PC-9 (cell line): ENCODE results near the gene PYGB. TPM values are rescaled to one million over a fixed set of nuclear protein-coding genes. Genes with fewer than 3 reads are reported as not detected.

ENCODE experiments used
- BruUV-seq: library from RNA; stranded (reverse); fragments of 400-500 nt; replicated peaks from 2 replicates; lab custom pipeline; 2021; lab: Mats Ljungman, UMichigan
- CTCF ChIA-PET: fragments of 300-600 bp; sonication (Branson Sonifier 250); formaldehyde crosslinking; loops from one replicate; lab custom pipeline; 2022; ENCODE audit warnings: antibody characterized with exemption; lab: Charles Lee
- POLR2A ChIA-PET: fragments of 300-600 bp; sonication (Branson Sonifier 250); formaldehyde crosslinking; loops from one replicate; lab custom pipeline; 2022; ENCODE audit warnings: antibody characterized with exemption; ENCODE audit not compliant: unreplicated experiment; lab: Charles Lee
- DNase-seq, 2 experiments: peaks; one replicate each; pipeline versions ENCODE4 v3.0.0 to v3.0.0-alpha.2; 2015 to 2022; ENCODE audit warnings: mixed read lengths in 1 of 2
- H2AFZ ChIP-seq: fragments of 200-600 bp; sonication (generic); 2 replicates; pipeline ENCODE4 v1.8.1; 2017; ENCODE audit warnings: antibody characterized with exemption
- H3F3A ChIP-seq: fragments of 200-600 bp; sonication (generic); 2 replicates; pipeline ENCODE4 v1.8.1; 2017; ENCODE audit warnings: antibody characterized with exemption, mild to moderate bottlenecking, low read depth; ENCODE audit not compliant: insufficient read depth
- H3K27ac ChIP-seq: fragments of 200-600 bp; sonication (generic); 2 replicates; pipeline ENCODE4 v1.6.1; 2016; ENCODE audit warnings: mixed run types
- H3K27me3 ChIP-seq: fragments of 200-600 bp; sonication (generic); 2 replicates; pipeline ENCODE4 v1.6.1; 2016; ENCODE audit warnings: low read depth, mixed run types; ENCODE audit not compliant: insufficient read depth
- H3K36me3 ChIP-seq: fragments of 200-600 bp; sonication (generic); 2 replicates; pipeline ENCODE4 v1.6.1; 2016; ENCODE audit warnings: low read depth, mixed run types
- H3K4me1 ChIP-seq: fragments of 200-600 bp; sonication (generic); replicated peaks from 2 replicates; pipeline ENCODE4 v1.6.1; 2016; ENCODE audit warnings: mixed run types; ENCODE audit not compliant: insufficient read depth
- H3K4me2 ChIP-seq: fragments of 200-600 bp; sonication (generic); 2 replicates; pipeline ENCODE4 v1.6.1; 2017; ENCODE audit warnings: mixed run types
- H3K4me3 ChIP-seq: fragments of 200-600 bp; sonication (generic); 2 replicates; pipeline ENCODE4 v1.6.1; 2016; ENCODE audit warnings: mixed run types
- H3K79me2 ChIP-seq: fragments of 200-600 bp; sonication (generic); 2 replicates; pipeline ENCODE4 v1.6.1; 2017; ENCODE audit warnings: low read depth, mixed run types
- H3K9me2 ChIP-seq: fragments of 200-600 bp; sonication (generic); 2 replicates; pipeline ENCODE4 v1.8.1; 2017; ENCODE audit warnings: mild to moderate bottlenecking; ENCODE audit not compliant: insufficient read depth
- H3K9me3 ChIP-seq: fragments of 200-600 bp; sonication (generic); 2 replicates; pipeline ENCODE4 v1.8.1; 2016; ENCODE audit warnings: low read depth; ENCODE audit not compliant: insufficient read depth
- H4K20me1 ChIP-seq: fragments of 200-600 bp; sonication (generic); 2 replicates; pipeline ENCODE4 v1.8.1; 2017; ENCODE audit not compliant: insufficient read depth
- CTCF ChIP-seq: fragments of 200-600 bp; sonication (generic); conservative IDR thresholded peaks from 2 replicates; pipeline ENCODE4 v1.6.1; 2017; ENCODE audit warnings: mixed run types, antibody characterized with exemption, mild to moderate bottlenecking, moderate library complexity
- EZH2 ChIP-seq: fragments of 200-600 bp; sonication (generic); IDR thresholded peaks from 2 replicates; pipeline ENCODE4 v1.8.0; 2017; ENCODE audit warnings: antibody characterized with exemption, low read depth
- intact Hi-C: fragments of 100-400 bp; cut with micrococcal nuclease; formaldehyde crosslinking; loops from one replicate; pipeline ENCODE4 v1.10.0; 2022; ENCODE audit not compliant: unreplicated experiment
- total RNA-seq: library from RNA; stranded (reverse); gene quantifications from 2 replicates; pipeline ENCODE4 v1.2.3, GENCODE V29; 2021

PYGB gene
- total RNA-seq, 1 experiment from 2014 or later = 133 TPM

- Histone ChIP-seq H3K4me2 (no peak overlapping the region), H3K27me3 (no peaks in the 10 kb centered on the region), H3K4me1 (peaks cover 44% of the 10 kb centered on the region), H2AFZ (no peak overlapping the region), H3K79me2 (peaks cover 13% of the 10 kb centered on the region), H3K4me3 (no peak overlapping the region), H3K27ac (no peak overlapping the region), H3K9me2 (no peaks in the 10 kb centered on the region), H4K20me1 (no peaks in the 10 kb centered on the region), H3F3A (peaks cover 18% of the 10 kb centered on the region), H3K36me3 (no peaks in the 10 kb centered on the region), H3K9me3 (no peaks in the 10 kb centered on the region)
- intact Hi-C loops = no loop called here
- DNase-seq = no peak
- BruUV-seq = no TSS peak
- no peak for TF ChIP-seq EZH2
- POLR2A ChIA-PET = no interaction called here
- CTCF ChIA-PET = no interaction called here
These were observed 4.4 kb upstream of the PYGB start for GRCh38 chr20:25243416-25243979.

- TF ChIP-seq EZH2 = no peak
- TF ChIP-seq CTCF = no peak
- H3K79me2 ChIP-seq = peaks cover 28% of the 10 kb centered on the region
- H3K27me3 ChIP-seq = no peaks in the 10 kb centered on the region
- peaks cover 3% of the 10 kb centered on the region; the same call in 1 of the 2 replicates for H3F3A ChIP-seq
- peaks cover 13% of the 10 kb centered on the region for H4K20me1 ChIP-seq
- BruUV-seq = no TSS peak
- H3K4me3 ChIP-seq = no peak overlapping the region
- ChIA-PET POLR2A (no interaction called here), CTCF (interaction anchor here (0.6 kb wide), 1 partner anchor 334 kb away, joined by 4 read pairs; no protein-coding TSS in a partner anchor)
- peaks cover under 1% of the 10 kb centered on the region; the same call in 1 of the 2 replicates for H3K36me3 ChIP-seq
- no peak for DNase-seq
- peak overlapping the region; percentile 86 for H3K4me2 ChIP-seq
- H3K9me2 ChIP-seq = no peaks in the 10 kb centered on the region
- peaks cover 36% of the 10 kb centered on the region for H3K4me1 ChIP-seq
- H3K9me3 ChIP-seq = no peaks in the 10 kb centered on the region
- intact Hi-C loops = no loop called here
- H2AFZ ChIP-seq = no peak overlapping the region
- H3K27ac ChIP-seq = no peak overlapping the region
These were observed 2.9 kb upstream of the PYGB start for GRCh38 chr20:25244976-25245375.

- Histone ChIP-seq H3K9me3 (no peaks in the 10 kb centered on the region), H3K9me2 (no peaks in the 10 kb centered on the region), H3K4me3 (no peak overlapping the region), H3K36me3 (peaks cover 4% of the 10 kb centered on the region; the same call in 1 of the 2 replicates), H3K4me2 (peak overlapping the region; percentile 86), H3K79me2 (peaks cover 33% of the 10 kb centered on the region), H3K4me1 (peaks cover 36% of the 10 kb centered on the region), H2AFZ (no peak overlapping the region), H3K27ac (peak overlapping the region; percentile 83), H3F3A (no peaks in the 10 kb centered on the region; the same call in 1 of the 2 replicates), H3K27me3 (no peaks in the 10 kb centered on the region), H4K20me1 (peaks cover 18% of the 10 kb centered on the region)
- no peak for TF ChIP-seq CTCF
- TF ChIP-seq EZH2 = no peak
- no TSS peak for BruUV-seq
- intact Hi-C loops = no loop called here
- POLR2A ChIA-PET = no interaction called here
- CTCF ChIA-PET = interaction anchor here (0.6 kb wide), 1 partner anchor 333 kb away, joined by 4 read pairs; no protein-coding TSS in a partner anchor
- no peak for DNase-seq
These were observed 2.4 kb upstream of the PYGB start for GRCh38 chr20:25245461-25245860.
